Measurements from ENCODE around the gene GPRC6A.

GRCh38 chr6:116801971-116802370 lies 26.9 kb downstream of the GPRC6A start:
- TF ChIP-seq CTCF (IDR thresholded peaks at IDR 0.05) (no peak), POLR2A (IDR thresholded peaks at IDR 0.05) (no peak)
